Measurements from ENCODE around the gene PICALM.

- TF ChIP-seq CTCF (IDR thresholded peaks at IDR 0.05; ENCODE audit: borderline replicate concordance, extremely low read depth, low read length, poor library complexity, severe bottlenecking) (no peak), EZH2 (IDR thresholded peaks at IDR 0.05; ENCODE audit: borderline replicate concordance, low read depth, low read length, severe bottlenecking) (no peak)
Observed at GRCh38 chr11:85961930-85962363, 106.9 kb downstream of the PICALM start.
